ENCODE measurements around the gene CADPS.

The CADPS gene

DNA sequence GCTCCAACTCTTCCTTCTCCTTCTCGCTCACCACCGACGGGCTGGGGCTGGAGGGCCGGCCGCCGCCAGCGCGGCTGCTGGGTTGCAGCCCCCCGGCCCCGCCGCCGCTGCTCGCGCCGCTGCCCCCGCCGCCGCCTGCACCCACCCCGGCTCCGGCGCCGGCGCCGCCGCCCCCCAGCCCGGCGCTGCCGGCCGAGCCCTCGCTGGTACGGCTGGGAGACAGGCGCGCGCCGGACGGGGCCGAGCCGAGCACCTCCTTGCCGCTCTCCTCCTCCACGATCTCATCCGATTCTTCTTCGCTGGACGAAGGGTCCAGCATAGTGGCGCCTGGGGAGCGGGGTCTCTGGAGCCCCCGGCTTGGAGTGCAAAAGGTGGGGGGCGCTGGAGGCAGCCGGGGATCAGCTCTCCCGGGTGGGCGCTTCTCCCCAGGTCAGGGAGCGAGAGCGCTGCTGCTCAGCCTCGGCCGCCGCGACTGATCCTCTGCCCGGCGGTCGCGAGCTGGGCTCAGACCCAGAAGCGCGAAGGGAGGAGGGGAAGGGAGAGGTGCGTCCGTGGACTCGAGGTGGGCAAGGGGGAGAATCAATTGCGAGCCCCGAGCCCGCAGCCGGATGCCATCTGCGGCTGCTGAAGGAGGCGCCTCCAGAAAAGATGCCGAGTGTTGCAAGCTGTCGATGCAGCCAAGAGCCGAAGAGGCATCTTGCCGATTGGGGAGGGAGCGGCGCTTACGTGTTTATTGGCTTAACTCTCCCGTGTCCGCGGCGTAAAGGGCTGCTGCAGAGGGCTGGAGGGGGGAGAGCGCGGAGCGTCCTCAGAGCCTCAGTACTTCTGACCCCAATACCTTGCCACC is at the start of gene CADPS:
CADPS (minus strand) TSS at position 706 of the 847 bp plus-strand sequence; CDS start at position 319, 387 bp downstream.
- DNase-seq (ENCODE audit: low read depth), result no peak

DNA sequence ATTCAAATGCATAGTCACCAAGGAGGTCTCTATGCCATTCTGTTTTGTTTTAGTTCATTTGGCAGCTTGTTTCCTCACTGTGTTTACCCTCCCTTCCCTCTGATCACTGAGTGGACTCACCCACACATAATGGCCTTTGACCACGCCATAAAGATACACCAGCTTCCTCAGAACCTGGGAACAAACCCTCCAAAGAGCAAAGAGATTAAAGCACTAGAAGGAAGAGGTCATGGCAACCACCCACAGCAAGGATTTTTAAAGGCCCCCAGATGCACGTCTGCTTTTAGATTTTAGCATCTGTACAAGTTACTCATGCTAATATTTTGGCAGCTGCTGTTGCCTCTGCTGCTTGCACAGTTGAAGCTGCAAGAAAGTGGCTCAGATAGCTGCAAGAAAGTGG is 47.9 kb upstream of the CADPS start:
- no peak for DNase-seq (ENCODE audit: low read depth)

GRCh38 chr3:62922326-62922725 is 47.1 kb upstream of the CADPS start:
- DNase-seq (ENCODE audit: low read depth), result no peak

- DNase-seq (ENCODE audit: low read depth), result no peak
Measured at GRCh38 chr3:62920466-62920784, 45.2 kb upstream of the CADPS start.

DNA sequence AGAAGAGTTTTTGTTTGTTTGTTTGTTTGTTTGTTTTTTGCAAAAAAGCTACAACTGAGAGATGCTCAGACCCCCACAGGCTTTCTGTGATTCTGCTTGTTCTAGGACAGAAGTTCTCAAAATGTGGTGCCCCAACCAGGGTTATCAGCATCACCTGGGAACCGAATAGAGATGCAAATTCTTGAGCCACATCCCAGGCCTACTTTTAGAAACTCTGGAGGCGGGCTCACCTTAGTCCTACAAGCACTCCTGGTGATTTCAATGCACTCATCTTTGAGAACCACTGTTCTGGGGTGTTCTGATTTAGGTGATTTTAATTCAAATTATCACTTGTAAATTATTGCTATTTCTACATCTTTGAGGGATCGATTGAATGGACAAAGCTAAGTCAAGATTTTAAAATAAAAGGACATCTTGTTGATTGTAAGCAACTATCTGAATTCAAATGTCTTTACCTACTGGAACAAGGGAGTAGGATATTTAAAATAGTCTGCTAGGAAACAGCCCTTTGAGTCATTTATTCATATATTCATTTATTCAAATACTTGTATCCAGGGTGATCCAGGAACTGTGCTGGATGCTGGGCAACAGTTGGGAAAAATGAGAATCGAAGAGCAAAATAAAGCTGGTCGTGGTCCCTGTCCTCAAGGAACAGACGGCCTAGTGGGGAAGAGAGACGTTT is 44.7 kb upstream of the CADPS start:
- no peak for DNase-seq (ENCODE audit: low read depth)

DNA sequence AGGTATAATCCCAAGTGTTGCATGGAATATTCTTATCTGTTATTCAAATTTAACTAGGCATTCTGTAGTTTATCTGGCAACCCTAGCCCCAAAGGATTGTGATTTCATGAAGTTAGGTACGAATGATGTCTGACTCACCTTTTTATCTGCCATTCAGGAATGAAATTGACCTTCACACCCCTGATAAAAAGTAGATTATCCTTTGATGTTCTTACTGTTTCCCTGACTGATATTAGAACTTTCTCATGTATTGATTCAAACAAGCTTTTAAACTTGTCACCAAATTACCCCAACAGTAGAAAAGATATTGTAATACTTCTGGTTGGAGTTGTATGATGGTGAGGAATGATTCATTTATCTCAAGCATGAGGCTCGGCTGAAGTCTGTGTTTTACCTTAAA is 43.6 kb upstream of the CADPS start:
- DNase-seq (ENCODE audit: low read depth), result no peak

GRCh38 chr3:62918131-62918530 is 42.9 kb upstream of the CADPS start:
- no peak for DNase-seq (ENCODE audit: low read depth)

DNA sequence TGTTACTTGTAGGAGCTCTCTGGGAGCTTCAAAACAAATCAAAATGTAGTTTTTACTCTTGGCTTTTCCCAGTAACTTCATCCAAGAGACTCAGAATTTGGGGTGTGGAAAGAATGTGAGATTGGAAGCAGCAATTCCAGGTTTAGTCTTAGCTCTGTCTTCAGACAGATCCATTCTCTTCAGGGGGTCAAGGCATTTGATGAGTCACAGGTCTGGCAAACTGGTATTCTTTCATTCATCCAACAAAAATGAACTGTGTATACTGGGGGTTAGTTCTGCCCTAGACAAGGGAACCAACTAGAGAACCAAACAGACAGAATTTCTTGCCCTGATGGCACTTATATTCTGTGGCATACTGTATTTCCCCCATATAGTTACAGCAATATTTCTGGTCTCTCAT is 36.3 kb upstream of the CADPS start:
- DNase-seq (ENCODE audit: low read depth), result no peak

- DNase-seq (ENCODE audit: low read depth), result no peak
Measured at GRCh38 chr3:62905331-62905730, 30.1 kb upstream of the CADPS start.

- no peak for DNase-seq (ENCODE audit: low read depth)
Measured at GRCh38 chr3:62898530-62899496, 23.6 kb upstream of the CADPS start.

GRCh38 chr3:62895901-62896300 is 20.7 kb upstream of the CADPS start:
- no peak for DNase-seq (ENCODE audit: low read depth)

DNA sequence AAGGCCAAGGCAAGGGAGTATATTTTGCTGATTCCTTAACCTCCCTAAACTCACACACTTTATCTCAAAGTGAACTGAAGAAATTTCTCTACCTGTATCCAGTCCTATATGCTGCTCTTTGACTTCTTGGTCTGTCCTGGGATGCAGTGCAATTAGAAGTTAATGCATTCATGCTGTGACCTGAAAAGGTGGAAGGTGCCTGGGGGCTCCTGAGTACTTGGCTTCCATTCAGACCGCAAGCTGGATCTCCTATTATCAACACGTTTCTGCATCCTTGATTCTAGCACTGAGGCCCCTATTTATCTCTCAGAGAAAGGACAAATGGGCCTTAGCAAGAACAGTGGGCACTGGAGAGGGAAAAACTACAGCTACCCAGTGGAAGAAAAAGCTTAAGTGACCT is 17.7 kb upstream of the CADPS start:
- no peak for DNase-seq (ENCODE audit: low read depth)

- DNase-seq (ENCODE audit: low read depth), result no peak
Measured at GRCh38 chr3:62892045-62892444, 16.8 kb upstream of the CADPS start.

DNA sequence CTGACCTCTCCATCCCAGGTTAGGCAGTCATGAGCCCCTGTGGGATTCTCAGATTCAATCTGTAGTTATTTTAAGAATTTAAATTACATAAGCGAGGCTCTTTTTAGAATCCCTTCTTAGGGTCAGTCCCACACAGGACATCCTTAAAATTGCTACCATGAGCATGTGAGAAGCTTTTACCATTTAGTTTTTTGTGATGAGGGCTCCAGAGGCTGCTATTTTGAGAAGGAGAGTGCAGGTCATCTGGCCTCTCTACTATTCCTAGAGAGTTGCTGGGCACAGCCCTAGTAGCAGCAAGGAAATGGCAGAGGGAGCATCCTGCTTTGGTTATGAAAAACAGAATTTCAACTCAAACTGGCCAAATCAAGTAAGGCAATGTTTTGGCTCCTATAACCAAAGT is 13.6 kb upstream of the CADPS start:
- no peak for DNase-seq (ENCODE audit: low read depth)

GRCh38 chr3:62888180-62888579 is 13.0 kb upstream of the CADPS start:
- no peak for DNase-seq (ENCODE audit: low read depth)

DNA sequence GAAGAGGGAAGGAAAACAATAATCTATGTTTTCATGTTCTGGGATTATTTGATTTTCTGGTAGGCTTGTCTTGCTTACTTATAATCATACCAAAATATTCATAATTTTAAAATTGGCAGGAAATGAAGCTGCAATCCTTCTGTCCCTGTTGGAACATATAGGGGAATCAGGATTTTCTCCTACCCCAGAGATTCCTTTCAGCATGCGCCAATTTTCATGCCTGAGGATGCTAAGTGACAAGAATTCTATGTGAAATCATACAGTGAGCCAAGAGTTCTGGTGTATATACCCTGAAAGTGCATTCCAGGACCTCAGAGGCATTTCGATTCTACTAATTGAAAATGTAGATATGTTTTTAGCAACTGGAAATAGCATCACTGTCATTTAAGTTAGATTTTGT is 9.9 kb upstream of the CADPS start:
- DNase-seq (ENCODE audit: low read depth), result no peak

DNA sequence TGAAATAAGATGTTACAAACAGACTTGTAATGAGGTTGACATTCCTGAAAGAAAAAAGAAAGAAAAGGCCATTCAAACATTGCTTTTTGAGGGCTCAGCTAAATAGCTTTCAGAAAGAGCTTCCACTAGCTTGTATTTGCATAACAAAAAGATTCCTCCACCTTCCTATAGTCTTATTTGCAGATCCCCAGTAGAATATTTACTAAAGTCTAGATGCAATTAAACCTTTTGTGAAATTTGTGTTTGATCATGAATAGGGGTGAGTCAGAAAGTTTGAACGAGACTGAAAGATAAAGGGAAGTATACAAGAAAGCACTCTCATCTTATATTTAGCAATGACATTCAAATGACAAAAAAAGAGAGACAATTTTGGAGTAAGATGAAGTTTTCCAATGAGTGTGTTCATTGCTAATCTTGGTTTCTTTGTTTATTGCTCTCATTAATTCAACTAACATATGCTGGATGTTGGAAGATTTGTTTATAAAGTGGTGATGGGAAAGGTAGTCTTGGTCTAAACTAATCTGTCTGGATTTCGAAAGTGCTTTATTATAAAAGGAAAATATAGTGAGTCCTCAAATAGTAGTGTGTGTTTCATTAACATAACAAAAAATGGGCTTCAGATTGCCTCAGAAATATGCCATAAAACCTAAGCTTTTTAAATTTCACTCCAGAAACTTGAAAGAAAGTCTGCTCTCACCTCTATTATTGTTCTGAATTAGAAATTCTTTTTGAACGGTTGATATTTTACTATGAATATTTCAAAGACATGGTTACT is 9.1 kb upstream of the CADPS start:
- DNase-seq (ENCODE audit: low read depth), result no peak

DNA sequence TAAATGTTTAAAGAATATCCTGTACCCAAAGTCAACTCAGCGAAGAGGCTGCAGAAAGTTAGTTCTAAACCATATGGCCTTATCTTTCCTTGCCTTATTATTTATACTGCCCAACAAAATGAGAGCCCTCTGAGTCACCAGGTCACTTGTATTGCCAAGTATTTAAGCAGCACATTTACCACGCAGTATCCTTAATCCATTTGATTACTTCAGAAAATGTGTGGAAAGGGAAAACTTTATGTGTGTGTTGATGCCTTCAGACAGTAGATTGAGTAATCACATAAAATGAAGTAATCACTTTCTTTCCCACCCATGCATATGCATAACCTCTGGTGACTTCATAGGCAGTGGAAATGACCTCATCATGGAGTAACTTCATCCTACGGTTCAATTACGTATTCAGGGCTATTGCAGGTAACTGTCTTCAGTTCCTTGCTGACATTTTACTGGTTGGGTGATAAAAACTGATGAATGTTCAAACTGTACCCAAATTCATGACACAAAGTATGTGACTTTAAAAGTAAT is 7.5 kb upstream of the CADPS start:
- DNase-seq (ENCODE audit: low read depth), result no peak

GRCh38 chr3:62876064-62876463 is 848 bp upstream of the CADPS start:
- no peak for DNase-seq (ENCODE audit: low read depth)

- no peak for DNase-seq (ENCODE audit: low read depth)
Measured at GRCh38 chr3:62875558-62876002, 364 bp upstream of the CADPS start.
